ENCODE results near the gene PNMA5.

The PNMA5 gene

DNA sequence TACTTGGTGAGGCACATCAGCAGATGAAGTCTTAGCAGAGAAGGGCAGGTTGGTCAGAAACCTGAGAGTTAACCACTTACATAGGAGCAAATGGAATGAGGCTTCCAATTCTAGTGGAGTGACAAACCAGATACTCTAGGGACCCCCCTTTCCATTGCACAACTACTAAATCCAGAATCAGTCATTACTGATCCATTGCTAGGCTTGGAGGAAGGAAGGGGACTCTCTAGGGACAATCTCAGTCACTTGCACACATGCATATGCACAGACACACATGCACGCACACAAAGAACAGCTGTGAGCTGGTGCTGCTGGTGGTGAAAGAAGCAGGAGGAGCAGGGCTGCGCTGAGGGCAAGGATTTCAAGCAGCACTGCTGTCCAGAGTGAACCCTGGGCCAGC lies 25.7 kb downstream of the PNMA5 start:
- DNase-seq = no peak
- in situ Hi-C loops (cut with HindIII; ENCODE audit: low pct_ligation_motif_present, low pct_unique_long_range_greater_than_20kb, low sequenced_read_pairs) = no loop called here

- in situ Hi-C loops (cut with HindIII; ENCODE audit: low pct_ligation_motif_present, low pct_unique_long_range_greater_than_20kb, low sequenced_read_pairs) = no loop called here
These were observed 33.8 kb downstream of the PNMA5 start for GRCh38 chrX:152960115-152960514.

DNA sequence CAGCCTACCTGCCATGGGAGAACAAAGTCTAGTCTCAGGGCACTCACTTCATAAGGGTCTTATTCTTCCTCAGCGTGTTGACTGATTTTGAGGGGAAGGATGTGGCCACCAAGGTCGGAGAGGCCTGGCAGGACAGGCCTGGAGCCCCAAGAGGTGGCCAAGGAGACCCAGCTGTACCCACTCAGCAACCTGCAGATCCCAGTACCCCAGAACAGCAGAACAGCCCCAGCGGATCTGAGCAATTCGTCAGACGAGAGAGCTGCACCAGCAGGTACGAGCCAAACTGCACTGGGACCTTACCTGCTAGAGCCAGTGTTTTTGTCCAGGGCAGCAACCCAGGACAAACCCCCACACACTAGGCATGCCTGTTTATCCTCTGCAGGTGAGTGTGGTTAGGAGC lies 34.3 kb downstream of the PNMA5 start:
- DNase-seq = no peak
- in situ Hi-C loops (cut with HindIII; ENCODE audit: low pct_ligation_motif_present, low pct_unique_long_range_greater_than_20kb, low sequenced_read_pairs) = no loop called here

More at GRCh38 chrX:152960115-152960514, 33.8 kb downstream of the PNMA5 start:
- DNase-seq = no peak

DNA sequence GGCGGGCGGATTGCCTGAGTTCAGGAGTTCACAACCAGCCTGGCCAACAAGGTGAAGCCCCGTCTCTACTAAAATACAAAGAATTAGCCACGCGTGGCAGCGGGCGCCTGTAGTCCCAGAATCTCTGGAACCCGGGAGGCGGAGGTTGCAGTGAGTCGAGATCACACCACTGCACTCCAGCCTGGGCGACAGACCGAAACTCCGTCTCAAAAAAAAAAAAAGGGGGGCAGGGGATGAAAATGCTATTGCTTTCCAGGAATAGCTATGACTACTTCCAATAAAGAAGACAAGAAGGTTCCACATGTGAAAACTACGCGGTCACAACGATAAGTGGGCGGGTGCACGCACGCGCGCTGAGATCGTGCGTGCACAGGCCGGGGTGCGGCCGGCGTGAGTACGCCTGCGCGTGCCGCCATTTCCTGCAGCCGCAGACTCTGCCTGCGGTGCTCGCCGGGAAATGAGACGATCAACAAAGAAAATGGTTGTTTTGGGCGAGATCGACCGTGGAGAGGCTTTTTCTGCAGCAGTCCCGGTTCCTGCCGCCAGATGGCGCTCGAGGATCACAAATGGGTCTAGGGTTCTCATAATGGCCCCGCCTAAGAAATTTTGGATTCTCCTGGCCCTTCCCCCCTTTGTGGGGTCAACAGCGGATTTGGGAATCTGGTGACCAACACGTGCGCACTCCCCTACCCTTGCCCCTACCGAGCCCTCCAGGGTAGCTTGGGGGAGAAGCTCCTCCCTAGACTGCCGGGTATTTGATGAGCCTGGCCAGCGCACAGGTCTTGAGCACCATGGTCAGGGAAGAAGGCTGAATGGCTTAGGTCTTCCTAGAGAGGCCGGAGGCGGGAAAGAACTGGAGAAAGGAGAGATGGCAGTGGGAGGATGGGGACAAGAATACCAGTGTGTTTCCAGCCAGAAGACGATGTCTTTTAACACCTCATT lies 35.1 kb downstream of the PNMA5 start:
- in situ Hi-C loops (cut with HindIII; ENCODE audit: low pct_ligation_motif_present, low pct_unique_long_range_greater_than_20kb, low sequenced_read_pairs) = no loop called here
- peak; percentile 79 for DNase-seq

- DNase-seq = peak; percentile 13
- in situ Hi-C loops (cut with HindIII; ENCODE audit: low pct_ligation_motif_present, low pct_unique_long_range_greater_than_20kb, low sequenced_read_pairs) = no loop called here
These were observed 35.9 kb downstream of the PNMA5 start for GRCh38 chrX:152958047-152958446.

- no peak for DNase-seq
- in situ Hi-C loops (cut with HindIII; ENCODE audit: low pct_ligation_motif_present, low pct_unique_long_range_greater_than_20kb, low sequenced_read_pairs) = no loop called here
These were observed 43.1 kb downstream of the PNMA5 start for GRCh38 chrX:152950786-152951185.

- in situ Hi-C loops (cut with HindIII; ENCODE audit: low pct_ligation_motif_present, low pct_unique_long_range_greater_than_20kb, low sequenced_read_pairs) = no loop called here
- no peak for DNase-seq
These were observed 44.8 kb downstream of the PNMA5 start for GRCh38 chrX:152949114-152949513.

GRCh38 chrX:152946681-152947080 lies 47.2 kb downstream of the PNMA5 start:
- in situ Hi-C loops (cut with HindIII; ENCODE audit: low pct_ligation_motif_present, low pct_unique_long_range_greater_than_20kb, low sequenced_read_pairs) = no loop called here
- no peak for DNase-seq

DNA sequence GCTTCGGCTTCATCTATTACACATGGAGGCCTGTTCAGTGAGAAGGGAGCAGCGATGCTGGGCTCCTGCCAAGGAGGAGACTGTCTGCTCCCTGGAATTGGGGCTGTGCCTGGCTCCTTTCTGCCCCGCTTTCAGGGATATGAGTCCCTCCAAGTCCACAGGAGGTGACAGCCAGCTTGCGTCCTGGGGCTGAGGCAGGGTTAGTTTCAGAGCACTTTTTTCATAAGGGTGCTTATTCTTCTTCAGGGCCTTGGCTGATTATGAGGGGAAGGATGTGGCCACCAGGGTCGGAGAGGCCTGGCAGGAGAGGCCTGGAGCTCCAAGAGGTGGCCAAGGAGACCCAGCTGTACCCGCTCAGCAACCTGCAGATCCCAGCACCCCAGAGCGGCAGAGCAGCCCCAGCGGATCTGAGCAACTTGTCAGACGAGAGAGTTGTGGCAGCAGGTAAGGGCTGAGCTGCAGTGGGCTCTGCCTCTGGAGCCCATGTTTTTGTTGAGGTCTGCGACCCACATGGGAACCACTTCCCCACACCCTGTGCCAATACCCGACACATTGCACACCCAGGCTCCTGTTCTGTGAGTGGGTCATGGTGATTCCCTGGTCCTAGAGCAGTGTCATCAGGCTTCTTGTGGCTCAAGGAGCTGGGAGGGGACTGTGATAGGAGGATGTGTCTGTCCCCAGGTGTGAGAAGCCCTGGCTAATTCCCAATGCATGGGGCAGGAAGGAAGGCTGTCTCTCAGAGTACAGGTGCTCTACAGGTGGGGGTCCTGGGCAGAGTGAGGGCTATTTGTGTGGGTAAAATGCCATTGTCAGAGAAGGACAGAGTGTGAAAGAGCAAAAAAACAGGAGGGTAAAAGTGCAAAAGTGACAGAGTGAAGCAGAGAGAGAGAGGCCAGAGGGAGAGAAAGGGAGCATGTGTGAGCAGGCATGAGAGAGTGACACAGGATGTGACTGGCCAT lies 48.6 kb downstream of the PNMA5 start:
- in situ Hi-C loops (cut with HindIII; ENCODE audit: low pct_ligation_motif_present, low pct_unique_long_range_greater_than_20kb, low sequenced_read_pairs) = no loop called here

DNA sequence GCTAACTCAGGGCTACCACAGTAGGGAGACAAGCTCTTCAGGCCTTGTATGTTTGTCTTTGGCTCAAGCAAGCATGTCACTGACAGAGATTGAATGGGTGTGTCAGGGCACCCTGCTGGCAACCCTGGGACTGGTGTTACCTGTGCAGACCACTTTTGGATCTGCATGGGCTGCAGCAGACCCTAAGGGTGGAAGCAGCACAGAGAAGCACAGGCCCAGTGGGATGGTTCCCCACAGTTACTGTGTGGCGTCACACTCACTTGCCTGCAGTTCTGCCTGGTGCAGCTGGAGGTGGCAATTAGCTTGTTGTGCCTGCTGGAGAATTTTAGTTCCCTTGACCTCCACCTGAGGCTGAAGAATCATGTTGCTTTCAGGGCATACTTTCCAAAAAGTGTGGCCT lies 50.1 kb downstream of the PNMA5 start:
- in situ Hi-C loops (cut with HindIII; ENCODE audit: low pct_ligation_motif_present, low pct_unique_long_range_greater_than_20kb, low sequenced_read_pairs) = no loop called here
- DNase-seq = no peak

More for the DNA sequence above, 48.6 kb downstream of the PNMA5 start:
- DNase-seq = no peak

- no peak for DNase-seq
- in situ Hi-C loops (cut with HindIII; ENCODE audit: low pct_ligation_motif_present, low pct_unique_long_range_greater_than_20kb, low sequenced_read_pairs) = no loop called here
These were observed 51.9 kb downstream of the PNMA5 start for GRCh38 chrX:152942077-152942442.

GRCh38 chrX:152941328-152942076 lies 52.4 kb downstream of the PNMA5 start:
- in situ Hi-C loops (cut with HindIII; ENCODE audit: low pct_ligation_motif_present, low pct_unique_long_range_greater_than_20kb, low sequenced_read_pairs) = no loop called here
- DNase-seq = peak; percentile 83

Data from ACHN (cell line).